Ovary (tissue), 3 donors: ENCODE measurements around the gene MCAT.

Experiments used
- EP300 ChIP-seq: sonication (generic); formaldehyde crosslinking; IDR thresholded peaks from one replicate; pipeline ENCODE4 v1.6.1; 2017; ENCODE audit warnings: antibody characterized with exemption
- POLR2A ChIP-seq: fragments of 450-650 bp; IDR thresholded peaks from one replicate; pipeline ENCODE4 v1.6.1; 2017; ENCODE audit warnings: antibody characterized with exemption, mild to moderate bottlenecking, moderate library complexity
- TF ChIP-seq, protein P1 (sequence below), 3 donors: fragments of 450-650 bp in 2 of 3; fragments of 200-600 bp in 1 of 3; IDR thresholded peaks; one replicate each; pipeline versions ENCODE4 v1.5.1 to v1.8.0; 2016 to 2022; ENCODE audit warnings: antibody characterized with exemption in 3 of 3, mild to moderate bottlenecking in 1 of 3
- donor health status: DM: no; HTN: no; CAD: no.

DNA sequence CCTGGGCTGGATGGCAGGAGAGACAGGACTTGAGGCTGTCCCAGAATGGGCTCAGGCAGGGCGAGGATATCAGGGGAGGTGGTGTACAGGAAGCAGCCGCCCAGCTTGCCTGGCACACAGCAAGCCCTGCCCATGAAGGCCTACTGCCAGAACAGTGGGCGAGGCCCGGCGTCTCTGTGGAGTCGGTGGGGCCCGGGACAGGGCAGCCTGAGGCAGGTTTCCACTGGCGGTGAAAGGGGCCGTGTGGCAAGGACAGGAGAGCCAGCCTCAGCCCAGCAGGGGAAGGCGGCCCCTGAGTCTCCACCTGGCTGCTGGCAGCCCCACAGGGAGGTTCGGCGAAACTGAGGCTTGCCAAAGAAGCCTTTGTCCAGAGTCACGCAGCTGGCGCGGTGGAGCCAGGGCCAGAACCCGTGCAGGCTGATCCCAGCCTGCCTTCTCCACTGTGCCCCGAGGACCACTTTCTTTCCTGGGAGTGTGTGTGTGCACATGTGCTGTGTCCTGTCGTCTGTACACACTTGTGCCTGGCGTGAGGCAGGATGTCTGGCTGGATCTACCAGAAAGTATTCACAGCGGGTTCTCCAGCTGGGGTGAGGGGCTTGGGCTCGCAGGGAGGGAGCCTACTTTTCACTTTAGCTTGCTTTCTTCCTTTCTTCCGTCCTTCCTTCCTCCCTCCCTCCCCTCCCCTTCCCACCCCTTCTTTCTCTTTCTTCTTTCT lies 9.3 kb upstream of the MCAT start:
- TF ChIP-seq, protein P1, sequence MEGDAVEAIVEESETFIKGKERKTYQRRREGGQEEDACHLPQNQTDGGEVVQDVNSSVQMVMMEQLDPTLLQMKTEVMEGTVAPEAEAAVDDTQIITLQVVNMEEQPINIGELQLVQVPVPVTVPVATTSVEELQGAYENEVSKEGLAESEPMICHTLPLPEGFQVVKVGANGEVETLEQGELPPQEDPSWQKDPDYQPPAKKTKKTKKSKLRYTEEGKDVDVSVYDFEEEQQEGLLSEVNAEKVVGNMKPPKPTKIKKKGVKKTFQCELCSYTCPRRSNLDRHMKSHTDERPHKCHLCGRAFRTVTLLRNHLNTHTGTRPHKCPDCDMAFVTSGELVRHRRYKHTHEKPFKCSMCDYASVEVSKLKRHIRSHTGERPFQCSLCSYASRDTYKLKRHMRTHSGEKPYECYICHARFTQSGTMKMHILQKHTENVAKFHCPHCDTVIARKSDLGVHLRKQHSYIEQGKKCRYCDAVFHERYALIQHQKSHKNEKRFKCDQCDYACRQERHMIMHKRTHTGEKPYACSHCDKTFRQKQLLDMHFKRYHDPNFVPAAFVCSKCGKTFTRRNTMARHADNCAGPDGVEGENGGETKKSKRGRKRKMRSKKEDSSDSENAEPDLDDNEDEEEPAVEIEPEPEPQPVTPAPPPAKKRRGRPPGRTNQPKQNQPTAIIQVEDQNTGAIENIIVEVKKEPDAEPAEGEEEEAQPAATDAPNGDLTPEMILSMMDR (IDR thresholded peaks at IDR 0.05) = no peak
- no peak for TF ChIP-seq POLR2A
- TF ChIP-seq EP300 = no peak
